ENCODE results near the gene HYAL2. TPM values are rescaled to one million over a fixed set of nuclear protein-coding genes. Genes with fewer than 3 reads are reported as not detected.
A peak's percentile ranks its signal among the peaks of the same experiment; 100 is the strongest.

Gene HYAL2
- polyA plus RNA-seq, 2 of the 4 experiments (the other 2 are of a cell fraction) = 24.5 to 31.0 TPM

DNA sequence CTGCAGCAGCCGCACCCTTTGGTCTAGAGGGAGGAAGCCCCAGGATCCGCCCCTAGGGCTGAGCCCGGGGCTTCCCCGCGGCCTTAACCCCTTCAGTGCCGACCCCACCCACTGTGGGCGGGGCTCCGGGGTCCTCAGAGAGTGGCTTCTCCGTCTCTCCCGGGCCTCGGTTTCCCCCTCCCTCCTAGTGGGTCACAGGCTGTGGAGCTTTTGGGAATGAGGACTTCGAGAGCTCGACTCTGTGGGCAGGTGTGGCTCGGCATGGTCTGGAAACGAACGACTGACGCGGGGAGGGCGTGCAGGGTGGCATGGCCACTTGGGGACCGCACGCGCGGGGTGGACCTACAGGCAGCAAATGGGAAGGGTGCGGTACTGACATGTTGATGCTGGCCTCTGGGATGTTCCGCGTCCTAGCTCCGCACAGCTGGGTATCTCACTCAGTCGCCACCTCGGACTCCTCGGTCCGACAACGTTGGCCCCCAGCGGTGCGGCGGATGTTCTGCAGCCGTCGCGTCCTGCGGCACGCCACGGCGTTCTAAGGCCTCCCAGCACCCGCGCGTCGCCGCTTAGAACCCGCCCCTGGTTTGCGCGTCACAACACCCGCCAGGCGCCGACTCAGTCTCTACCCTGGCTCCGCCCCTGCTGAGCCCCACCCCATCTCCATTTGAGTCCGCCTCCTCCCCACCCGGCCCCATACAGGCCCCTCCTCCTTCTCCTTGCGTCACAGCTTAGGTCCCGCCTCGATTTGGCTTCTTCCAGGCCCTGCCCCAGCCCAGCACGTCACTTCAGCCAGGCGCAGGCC is 23.5 kb downstream of the HYAL2 start, which contains the start of the genes HYAL3 and NAA80:
Gene HYAL3 (minus strand): TSS at position 570 of the 802 bp plus-strand sequence. CDS start 3,803 bp downstream, outside the sequence.
Gene NAA80 (minus strand): TSS at position 570 of the 802 bp plus-strand sequence. CDS start 1,942 bp downstream, outside the sequence.
- Histone ChIP-seq H3K4me2 (peak within 1 kb of the TSS; percentile 98), H3K27ac (peak within 1 kb of the TSS; percentile 92 to 98), H3K9me3 (no peaks in the 10 kb centered on the region), H3K4me1 (peaks cover 26% of the 10 kb centered on the region), H3K4me3 (peak within 1 kb of the TSS; percentile 77)
- POLR2A ChIA-PET = interaction anchor here (0.5 to 1.4 kb wide), 4 partner anchors 20 to 39 kb away, joined by 3 to 4 read pairs (median 4); no protein-coding TSS in a partner anchor
- TF ChIP-seq, protein P1, sequence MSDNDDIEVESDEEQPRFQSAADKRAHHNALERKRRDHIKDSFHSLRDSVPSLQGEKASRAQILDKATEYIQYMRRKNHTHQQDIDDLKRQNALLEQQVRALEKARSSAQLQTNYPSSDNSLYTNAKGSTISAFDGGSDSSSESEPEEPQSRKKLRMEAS (IDR thresholded peaks at IDR 0.05) = peak; percentile 77
- TF ChIP-seq RARB (CRISPR knock-in tag; IDR thresholded peaks at IDR 0.05) (no peak), JUN (IDR thresholded peaks at IDR 0.05) (peak in 1 of 2 experiments; percentile 51; a peak in 1 of 5 replicates), PHF8 (IDR thresholded peaks at IDR 0.05; ENCODE audit: borderline replicate concordance, low read depth) (peak; percentile 56; the same call in 1 of the 2 replicates), POLR2A (IDR thresholded peaks at IDR 0.05; ENCODE audit: low read length) (peak; percentile 87), HEYL (CRISPR knock-in tag; IDR thresholded peaks at IDR 0.05) (no peak), POLR2AphosphoS2 (conservative IDR thresholded peaks at IDR 0.05; ENCODE audit: low read length) (no peak)
- WGBS (ENCODE audit: missing lambda C conversion rate) = 0% methylated on average over 9 of the region's 61 CpGs
- CTCF ChIA-PET = interaction anchor here (1.1 to 3.5 kb wide), 9 partner anchors 16 to 104 kb away, joined by 3 to 21 read pairs (median 3); partner anchors contain the start of genes HYAL2 and TUSC2
- DNase-seq (ENCODE audit: low read depth in 1 of 2, low spot score in 1 of 2) (peak; percentile 80 to 99), ATAC-seq (peak; percentile 80 to 88), FAIRE-seq (no peak)

DNA sequence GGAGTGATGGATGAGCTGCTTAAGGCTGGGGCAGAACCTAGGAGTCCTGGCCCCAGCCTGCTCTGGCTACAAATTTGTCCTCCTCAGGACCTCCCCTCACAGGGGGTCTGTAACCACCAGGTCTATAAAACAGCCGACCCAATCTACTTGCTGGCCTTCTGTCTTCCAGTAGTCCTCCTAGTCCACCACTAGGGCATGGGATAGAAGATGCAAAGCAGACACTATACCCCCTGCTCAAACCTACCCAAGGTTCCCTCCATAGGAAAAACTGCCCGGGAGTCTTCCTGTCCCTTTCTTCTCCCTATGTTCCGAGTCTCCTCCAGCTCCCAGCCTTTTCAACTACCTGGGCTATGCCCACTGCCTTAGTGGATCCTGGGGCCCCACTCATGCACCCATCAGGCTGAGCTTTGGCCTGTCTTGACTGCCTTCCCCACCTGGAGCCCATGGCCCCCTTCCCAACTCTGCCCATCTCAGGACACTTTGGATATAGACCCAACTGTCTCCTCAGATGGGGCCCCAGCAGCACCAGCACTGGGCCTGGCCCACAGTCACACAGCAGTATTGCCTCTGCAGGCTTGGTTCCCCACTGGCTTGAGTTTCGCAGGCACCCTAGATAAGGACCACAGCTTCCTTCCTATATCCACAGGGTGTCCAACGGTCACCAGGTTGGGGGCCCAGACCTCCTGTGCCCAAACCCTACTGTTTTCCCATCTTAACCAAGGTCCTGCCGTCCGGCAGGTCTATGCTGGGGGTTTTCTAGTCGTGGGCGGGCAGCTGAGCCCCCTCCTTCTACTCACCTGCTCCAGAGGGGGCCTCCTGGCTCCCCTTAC is 24.4 kb downstream of the HYAL2 start:
- TF ChIP-seq CHD4 (IDR thresholded peaks at IDR 0.05; ENCODE audit: borderline replicate concordance) (no peak), NFE2L2 (conservative IDR thresholded peaks at IDR 0.05; ENCODE audit: low read length) (no peak), GATA3 (IDR thresholded peaks at IDR 0.05; ENCODE audit: borderline replicate concordance) (no peak), RFX5 (IDR thresholded peaks at IDR 0.05) (no peak), HOXB5 (CRISPR knock-in tag; IDR thresholded peaks at IDR 0.05) (no peak), FOSL2 (IDR thresholded peaks at IDR 0.05) (no peak), FOSL2 (CRISPR knock-in tag; IDR thresholded peaks at IDR 0.05) (no peak), PHF8 (IDR thresholded peaks at IDR 0.05; ENCODE audit: borderline replicate concordance, low read depth) (no peak), ESRRA (IDR thresholded peaks at IDR 0.05; ENCODE audit: borderline replicate concordance, low read length) (no peak), KDM5A (IDR thresholded peaks at IDR 0.05) (no peak)
- TF ChIP-seq, protein P2, sequence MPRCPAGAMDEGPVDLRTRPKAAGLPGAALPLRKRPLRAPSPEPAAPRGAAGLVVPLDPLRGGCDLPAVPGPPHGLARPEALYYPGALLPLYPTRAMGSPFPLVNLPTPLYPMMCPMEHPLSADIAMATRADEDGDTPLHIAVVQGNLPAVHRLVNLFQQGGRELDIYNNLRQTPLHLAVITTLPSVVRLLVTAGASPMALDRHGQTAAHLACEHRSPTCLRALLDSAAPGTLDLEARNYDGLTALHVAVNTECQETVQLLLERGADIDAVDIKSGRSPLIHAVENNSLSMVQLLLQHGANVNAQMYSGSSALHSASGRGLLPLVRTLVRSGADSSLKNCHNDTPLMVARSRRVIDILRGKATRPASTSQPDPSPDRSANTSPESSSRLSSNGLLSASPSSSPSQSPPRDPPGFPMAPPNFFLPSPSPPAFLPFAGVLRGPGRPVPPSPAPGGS (IDR thresholded peaks at IDR 0.05) = no peak
- TF ChIP-seq, protein P3, sequence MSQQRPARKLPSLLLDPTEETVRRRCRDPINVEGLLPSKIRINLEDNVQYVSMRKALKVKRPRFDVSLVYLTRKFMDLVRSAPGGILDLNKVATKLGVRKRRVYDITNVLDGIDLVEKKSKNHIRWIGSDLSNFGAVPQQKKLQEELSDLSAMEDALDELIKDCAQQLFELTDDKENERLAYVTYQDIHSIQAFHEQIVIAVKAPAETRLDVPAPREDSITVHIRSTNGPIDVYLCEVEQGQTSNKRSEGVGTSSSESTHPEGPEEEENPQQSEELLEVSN (IDR thresholded peaks at IDR 0.05; ENCODE audit: borderline replicate concordance, low read depth) = no peak
- Histone ChIP-seq H3K27ac (peak overlapping the region; percentile 92 to 98), H3K9me3 (no peaks in the 10 kb centered on the region), H3K4me1 (peaks cover 22% of the 10 kb centered on the region), H3K4me2 (peak overlapping the region; percentile 98), H3K4me3 (peak overlapping the region; percentile 77)
- 82% methylated on average over 8 of the region's 9 CpGs for WGBS (ENCODE audit: missing lambda C conversion rate)
- CTCF ChIA-PET = interaction anchor here (0.8 to 3.5 kb wide), 7 partner anchors 22 to 103 kb away, joined by 3 to 21 read pairs (median 3); partner anchors contain the start of gene HYAL2
- peak in 1 of 2 experiments; percentile 32 for DNase-seq (ENCODE audit: low read depth in 1 of 2, low spot score in 1 of 2)
- peak; percentile 15 to 16; a peak in 3 of 6 replicates for ATAC-seq
- POLR2A ChIA-PET = no interaction called here
- FAIRE-seq = no peak

DNA sequence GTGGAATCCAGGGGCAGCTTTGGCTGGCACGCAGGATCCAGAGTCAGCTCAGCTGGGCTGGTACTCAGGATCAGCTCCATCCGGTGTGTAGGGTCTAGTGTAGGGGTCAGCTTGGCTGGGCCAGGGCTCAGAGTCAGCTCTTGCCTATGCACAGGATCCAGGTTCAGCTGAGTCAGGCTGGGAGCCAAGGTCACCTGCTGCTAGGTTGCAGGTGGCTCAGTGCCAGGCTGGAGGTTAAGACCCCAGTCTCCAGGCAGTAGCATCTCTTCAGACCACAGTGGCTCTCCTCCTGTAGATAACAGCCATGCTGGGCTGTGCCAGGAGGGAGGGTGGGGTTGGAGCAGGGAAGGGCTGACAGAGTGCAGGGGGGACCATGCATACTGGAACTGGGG is 25.2 kb downstream of the HYAL2 start:
- DNase-seq (ENCODE audit: low read depth in 1 of 2, low spot score in 1 of 2) (no peak), FAIRE-seq (no peak), ATAC-seq (no peak)
- Histone ChIP-seq H3K4me3 (no peak overlapping the region), H3K4me2 (no peak overlapping the region), H3K9me3 (no peaks in the 10 kb centered on the region), H3K27ac (no peak overlapping the region), H3K4me1 (peaks cover 23% of the 10 kb centered on the region; the same call in 2 of the 3 replicates)
- WGBS (ENCODE audit: missing lambda C conversion rate) = 100% methylated on average over 1 of the region's 2 CpGs
- TF ChIP-seq POLR2AphosphoS2 (conservative IDR thresholded peaks at IDR 0.05; ENCODE audit: low read length) = no peak
- ChIA-PET CTCF (interaction anchor here (0.8 to 2.5 kb wide), 4 partner anchors 25 to 50 kb away, joined by 3 to 13 read pairs (median 3); no protein-coding TSS in a partner anchor), POLR2A (no interaction called here)

All from A549 (cell line).